K562 (cell line): Measurements from ENCODE around the gene NINL. TPM values are rescaled to one million over a fixed set of nuclear protein-coding genes. Genes with fewer than 3 reads are reported as not detected.

Experiments
- ATAC-seq: fragments of 200-7000 bp; cut with Tn5 transposase; 3 replicates; pipeline ENCODE4 v1.9.1; 2020; ENCODE audit warnings: moderate library complexity
- BruUV-seq: library from RNA; stranded (reverse); fragments of 400-500 nt; replicated peaks from 2 replicates; lab custom pipeline; 2021; lab: Mats Ljungman, UMichigan
- CTCF ChIA-PET: fragments of 300-600 bp; formaldehyde crosslinking; extraction: SDS; loops from one replicate; lab custom pipeline; 2021; ENCODE audit warnings: low intra/inter-chr PET ratio; lab: Yijun Ruan, JAX
- POLR2A ChIA-PET: fragments of 300-600, 350-650 bp; sonication (Branson Sonifier 250); formaldehyde crosslinking; extraction: SDS; loops from one replicate; lab custom pipeline; 2021; ENCODE audit warnings: antibody characterized with exemption, inconsistent platforms; lab: Yijun Ruan, JAX
- DNase-seq, 4 experiments: peaks; one replicate each; pipeline versions ENCODE4 v3.0.0 to v3.0.0-alpha.2; 2011 to 2018; ENCODE audit warnings: low spot score in 3 of 4, mixed read lengths in 3 of 4; ENCODE audit errors: extremely low read depth in 1 of 4
- FAIRE-seq: peaks from 2 replicates; lab custom pipeline; 2011; peaks lifted over from hg19 to GRCh38; lab: Jason Lieb, UNC
- H2AFZ ChIP-seq: 2 replicates; pipeline ENCODE4 v1.6.0; 2011; ENCODE audit warnings: low read depth, low read length, control low read depth, inconsistent platforms
- H3K27ac ChIP-seq: fragments of 200-600 bp; 3 replicates; pipeline ENCODE4 v1.8.0; 2011; ENCODE audit warnings: low read depth, mild to moderate bottlenecking, control low read depth, inconsistent platforms, low read length, moderate library complexity, mixed read lengths; ENCODE audit errors: extremely low read depth
- H3K27me3 ChIP-seq, 2 experiments: fragments of 300-600 bp in 1 of 2; 2 replicates in 1 of 2; 3 replicates in 1 of 2; pipeline versions ENCODE4 v1.6.0 to v1.8.0; 2011; ENCODE audit warnings: inconsistent platforms in 2 of 2, low read length in 2 of 2, mild to moderate bottlenecking in 1 of 2, mixed read lengths in 1 of 2, moderate library complexity in 1 of 2; ENCODE audit not compliant: control insufficient read depth in 2 of 2, insufficient read depth in 2 of 2
- H3K36me3 ChIP-seq: fragments of 300-600 bp; 3 replicates; pipeline ENCODE4 v1.8.0; 2011; ENCODE audit warnings: mild to moderate bottlenecking, low read length, inconsistent platforms; ENCODE audit not compliant: control insufficient read depth, insufficient read depth
- H3K4me1 ChIP-seq, 2 experiments: fragments of 200-600 bp in 1 of 2; replicated peaks in 1 of 2; 2 replicates in 1 of 2; 3 replicates in 1 of 2; pipeline versions ENCODE4 v1.5.1 to v1.8.0; 2011; ENCODE audit warnings: inconsistent platforms in 2 of 2, low read length in 2 of 2, mild to moderate bottlenecking in 1 of 2, mixed read lengths in 1 of 2, moderate library complexity in 1 of 2; ENCODE audit not compliant: control insufficient read depth in 2 of 2, insufficient read depth in 2 of 2
- H3K4me2 ChIP-seq: 2 replicates; pipeline ENCODE4 v1.6.1; 2011; ENCODE audit warnings: low read length, control low read depth, inconsistent platforms, mixed read lengths; ENCODE audit not compliant: insufficient read depth
- H3K4me3 ChIP-seq: fragments of 200-600 bp; sonication (generic), shearing (Covaris generic); 2 replicates; pipeline ENCODE4 v1.5.1; 2016; ENCODE audit warnings: control low read depth, inconsistent platforms
- H3K79me2 ChIP-seq: fragments of 200-600 bp; 3 replicates; pipeline ENCODE4 v1.8.0; 2011; ENCODE audit warnings: low read length, inconsistent platforms; ENCODE audit not compliant: control insufficient read depth, insufficient read depth
- H3K9ac ChIP-seq, 2 experiments: 2 replicates each; pipeline versions ENCODE4 v1.6.0 to v1.6.1; 2011; ENCODE audit warnings: low read depth in 2 of 2, low read length in 2 of 2, control low read depth in 1 of 2, inconsistent platforms in 1 of 2, mild to moderate bottlenecking in 1 of 2, mixed read lengths in 1 of 2; ENCODE audit not compliant: insufficient read depth in 1 of 2
- H3K9me1 ChIP-seq: one replicate; pipeline ENCODE4 v1.6.0; 2011; ENCODE audit warnings: inconsistent platforms, mild to moderate bottlenecking, low read length, moderate library complexity; ENCODE audit not compliant: control insufficient read depth, insufficient read depth
- H3K9me3 ChIP-seq: replicated peaks from 2 replicates; pipeline ENCODE4 v1.5.1; 2011; ENCODE audit warnings: low read depth, low read length, inconsistent platforms; ENCODE audit not compliant: control insufficient read depth, insufficient read depth
- H4K20me1 ChIP-seq: replicated peaks from 2 replicates; pipeline ENCODE4 v1.6.1; 2011; ENCODE audit warnings: low read length, inconsistent platforms, mixed read lengths; ENCODE audit not compliant: control insufficient read depth, insufficient read depth
- CHD7 ChIP-seq: fragments of 200-600 bp; sonication (generic); IDR thresholded peaks from one replicate; pipeline ENCODE4 v1.6.1; 2012; ENCODE audit warnings: mild to moderate bottlenecking, low read depth, low read length, inconsistent platforms
- ESRRB ChIP-seq: fragments of 250-450 bp; sonication (Bioruptor Pico); IDR thresholded peaks from 2 replicates; pipeline ENCODE4 v1.5.0; 2020; ENCODE audit warnings: mild to moderate bottlenecking, moderate library complexity, borderline replicate concordance
- HSF4 ChIP-seq: fragments of 250-450 bp; sonication (Bioruptor Pico); IDR thresholded peaks from 2 replicates; pipeline ENCODE4 v2.1.2; 2022; ENCODE audit warnings: mild to moderate bottlenecking, moderate library complexity, borderline replicate concordance
- MITF ChIP-seq: IDR thresholded peaks from 2 replicates; pipeline ENCODE4 v1.6.1; 2014; ENCODE audit warnings: antibody characterized with exemption
- MLLT1 ChIP-seq, 2 experiments: fragments of 450-650 bp; IDR thresholded peaks; 2 replicates each; pipeline ENCODE4 v1.6.1; 2016
- NFRKB ChIP-seq: fragments of 450-650 bp; IDR thresholded peaks from 2 replicates; pipeline ENCODE4 v1.6.1; 2016; ENCODE audit warnings: low read depth
- NRF1 ChIP-seq, 2 experiments: fragments of 450-650 bp; IDR thresholded peaks in 1 of 2; conservative IDR thresholded peaks in 1 of 2; 2 replicates each; pipeline ENCODE4 v1.6.1; 2014; ENCODE audit warnings: mild to moderate bottlenecking in 2 of 2
- SMAD1 ChIP-seq: fragments of 150-350 bp; IDR thresholded peaks from 2 replicates; pipeline ENCODE4 v1.6.1; 2014; ENCODE audit warnings: low read length, low read depth; ENCODE audit not compliant: partially characterized antibody
- WGBS: fragments of 100-300 bp; shearing (Covaris generic); methylation state at CpG from one replicate; pipeline ENCODE4 v1.1.6; 2016; ENCODE audit warnings: low coverage, mixed read lengths; ENCODE audit not compliant: insufficient coverage; ENCODE audit errors: missing lambda C conversion rate; 5-methylcytosine and 5-hydroxymethylcytosine counted together
- in situ Hi-C: fragments of 300-500 bp; cut with MboI; formaldehyde crosslinking; loops from 4 replicates; pipeline ENCODE4 v1.15.0; 2018; ENCODE audit warnings: inconsistent platforms, mixed read lengths
- intact Hi-C: fragments of 100-400 bp; cut with micrococcal nuclease; formaldehyde crosslinking; loops from 2 replicates; pipeline ENCODE4 v1.14.2; 2022
- polyA plus RNA-seq, 8 experiments: library from polyadenylated mRNA; depleted of rRNA in 4 of 8; stranded (reverse) in 5 of 8; unstranded in 3 of 8; fragments of >200 nt; fragmentation: Nextera tagmentation in 2 of 8; fragmentation: Illumina TruSeq in 1 of 8; extraction: Ambion mirVana in 2 of 8; extraction: Trizol in 1 of 8; gene quantifications; 2 replicates each; pipeline versions ENCODE4 v1.2.1 to v1.2.3, GENCODE V29; 2011 to 2014; ENCODE audit warnings: inconsistent platforms in 1 of 8, missing spikeins in 1 of 8
- total RNA-seq, 7 experiments: library from RNA; depleted of rRNA in 6 of 7; stranded (reverse); fragments of >200 nt in 6 of 7; fragmentation: Illumina TruSeq in 2 of 7; extraction: Trizol in 2 of 7; gene quantifications; 2 replicates each; pipeline versions ENCODE4 v1.2.1 to v1.2.3, GENCODE V29; 2011 to 2021; ENCODE audit warnings: low replicate concordance in 1 of 7

NINL gene
- total and polyA plus RNA-seq, 9 of the 15 experiments (the other 6 are each of a cell fraction or from before 2014, with no cell fraction given) = 0.03 to 0.22 (median 0.05) TPM; not detected in 5

- Histone ChIP-seq H3K27ac (no peak overlapping the region), H2AFZ (peak overlapping the region; percentile 74), H3K79me2 (no peaks in the 10 kb centered on the region), H3K9me1 (no peaks in the 10 kb centered on the region), H3K36me3 (no peaks in the 10 kb centered on the region), H3K4me1 (peaks cover 7 to 12% of the 10 kb centered on the region in 2 experiments; a peak in 4 of 5 replicates), H3K27me3 (peaks cover 2 to 10% of the 10 kb centered on the region in 2 experiments; a peak in 4 of 5 replicates), H3K9me3 (no peaks in the 10 kb centered on the region), H4K20me1 (no peaks in the 10 kb centered on the region), H3K4me2 (peak overlapping the region; percentile 51), H3K9ac (peak overlapping the region in 1 of 2 experiments; percentile 72; a peak in 1 of 4 replicates), H3K4me3 (no peak overlapping the region)
- in situ Hi-C loops = no loop called here
- BruUV-seq = no TSS peak
- WGBS = 2% methylated on average over 7 of the region's 13 CpGs
- peak; percentile 46 for ATAC-seq
- POLR2A ChIA-PET = no interaction called here
- CTCF ChIA-PET = no interaction called here
- peak; percentile 13 to 51 (median 18) for DNase-seq
- no peak for FAIRE-seq
- intact Hi-C loops = no loop called here
- TF ChIP-seq NFRKB = no peak
- no peak for TF ChIP-seq HSF4 (CRISPR knock-in tag)
- no peak for TF ChIP-seq CHD7
- no peak for TF ChIP-seq SMAD1
- TF ChIP-seq MLLT1 (IDR thresholded peaks at IDR 0.05) = no peak
- TF ChIP-seq MITF = no peak
- no peak for TF ChIP-seq NRF1 (conservative IDR thresholded peaks at IDR 0.05 in 1 of 2, IDR thresholded peaks at IDR 0.05 in 1 of 2)
- TF ChIP-seq ESRRB (CRISPR knock-in tag) = no peak
These were observed 115.8 kb downstream of the NINL start for GRCh38 chr20:25469558-25469957.
